ENCODE results near the gene UROC1. TPM values are rescaled to one million over a fixed set of nuclear protein-coding genes. Genes with fewer than 3 reads are reported as not detected.

The UROC1 gene
- total RNA-seq, 4 donors from 2014 or later, result not detected

DNA sequence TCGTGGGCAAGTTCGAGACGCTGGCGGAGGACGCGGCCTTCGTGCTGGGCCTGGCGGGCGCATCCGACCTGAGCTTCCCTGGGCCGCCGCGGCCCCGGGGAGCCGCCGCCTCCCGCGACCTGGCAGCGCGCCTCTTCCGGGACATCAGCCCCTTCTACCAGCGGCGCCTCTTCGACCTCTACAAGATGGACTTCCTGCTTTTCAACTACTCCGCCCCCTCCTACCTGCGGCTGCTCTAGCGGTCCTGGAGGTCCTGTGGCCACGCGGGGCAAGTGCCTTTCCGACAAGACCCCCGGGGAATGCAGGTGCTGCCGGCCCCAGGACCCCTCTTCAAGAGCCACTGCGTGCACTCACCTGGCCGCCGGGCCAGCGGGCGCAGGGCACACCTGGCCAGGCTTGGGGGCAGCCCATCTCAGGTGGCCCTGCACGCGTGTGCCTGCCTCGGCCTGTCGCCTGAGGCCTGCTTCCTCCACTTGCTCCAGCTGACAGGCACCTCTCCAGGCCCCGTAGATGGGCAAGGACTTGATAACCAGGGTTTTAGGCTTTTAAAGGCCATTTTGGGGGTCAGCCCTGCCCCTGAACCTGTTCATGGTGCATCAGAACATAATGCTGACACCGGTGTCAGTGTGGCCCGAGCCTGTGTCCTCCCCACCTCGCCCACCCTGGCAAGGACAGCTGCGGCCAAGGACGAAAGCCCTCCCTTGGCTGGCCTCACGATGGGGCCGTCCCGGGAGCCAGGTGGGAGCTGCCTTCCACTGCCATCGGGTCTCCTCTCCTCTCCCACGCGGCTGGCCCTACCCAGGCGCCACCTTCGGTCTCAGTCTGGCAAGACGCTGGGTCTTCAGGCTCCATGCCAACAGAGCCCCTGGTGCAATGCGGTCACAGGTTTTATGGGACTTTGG lies 25.0 kb upstream of the UROC1 start:
- peaks cover 0 to 5% (median 0%) of the 10 kb centered on the region in 4 donors for H3K9me3 ChIP-seq
- H3K4me1 ChIP-seq, result peaks cover 0 to 8% (median 0%) of the 10 kb centered on the region in 4 donors
- peaks cover 0 to 36% of the 10 kb centered on the region in 2 donors for H3K27me3 ChIP-seq
- TF ChIP-seq POLR2A (IDR thresholded peaks at IDR 0.05), result no peak
- TF ChIP-seq, protein P1, sequence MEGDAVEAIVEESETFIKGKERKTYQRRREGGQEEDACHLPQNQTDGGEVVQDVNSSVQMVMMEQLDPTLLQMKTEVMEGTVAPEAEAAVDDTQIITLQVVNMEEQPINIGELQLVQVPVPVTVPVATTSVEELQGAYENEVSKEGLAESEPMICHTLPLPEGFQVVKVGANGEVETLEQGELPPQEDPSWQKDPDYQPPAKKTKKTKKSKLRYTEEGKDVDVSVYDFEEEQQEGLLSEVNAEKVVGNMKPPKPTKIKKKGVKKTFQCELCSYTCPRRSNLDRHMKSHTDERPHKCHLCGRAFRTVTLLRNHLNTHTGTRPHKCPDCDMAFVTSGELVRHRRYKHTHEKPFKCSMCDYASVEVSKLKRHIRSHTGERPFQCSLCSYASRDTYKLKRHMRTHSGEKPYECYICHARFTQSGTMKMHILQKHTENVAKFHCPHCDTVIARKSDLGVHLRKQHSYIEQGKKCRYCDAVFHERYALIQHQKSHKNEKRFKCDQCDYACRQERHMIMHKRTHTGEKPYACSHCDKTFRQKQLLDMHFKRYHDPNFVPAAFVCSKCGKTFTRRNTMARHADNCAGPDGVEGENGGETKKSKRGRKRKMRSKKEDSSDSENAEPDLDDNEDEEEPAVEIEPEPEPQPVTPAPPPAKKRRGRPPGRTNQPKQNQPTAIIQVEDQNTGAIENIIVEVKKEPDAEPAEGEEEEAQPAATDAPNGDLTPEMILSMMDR (IDR thresholded peaks at IDR 0.05), result no peak
- TF ChIP-seq EP300 (IDR thresholded peaks at IDR 0.05), result no peak
- DNase-seq (ENCODE audit: low spot score in 2 of 2), result peak in 1 of 2 donors; percentile 8
- no peaks in the 10 kb centered on the region for H3K36me3 ChIP-seq
- WGBS, 2 donors, result 77 to 86% methylated on average over 49 to 57 of the region's 57 CpGs
- no peak overlapping the region for H3K4me3 ChIP-seq
- H3K27ac ChIP-seq, result no peak overlapping the region

DNA sequence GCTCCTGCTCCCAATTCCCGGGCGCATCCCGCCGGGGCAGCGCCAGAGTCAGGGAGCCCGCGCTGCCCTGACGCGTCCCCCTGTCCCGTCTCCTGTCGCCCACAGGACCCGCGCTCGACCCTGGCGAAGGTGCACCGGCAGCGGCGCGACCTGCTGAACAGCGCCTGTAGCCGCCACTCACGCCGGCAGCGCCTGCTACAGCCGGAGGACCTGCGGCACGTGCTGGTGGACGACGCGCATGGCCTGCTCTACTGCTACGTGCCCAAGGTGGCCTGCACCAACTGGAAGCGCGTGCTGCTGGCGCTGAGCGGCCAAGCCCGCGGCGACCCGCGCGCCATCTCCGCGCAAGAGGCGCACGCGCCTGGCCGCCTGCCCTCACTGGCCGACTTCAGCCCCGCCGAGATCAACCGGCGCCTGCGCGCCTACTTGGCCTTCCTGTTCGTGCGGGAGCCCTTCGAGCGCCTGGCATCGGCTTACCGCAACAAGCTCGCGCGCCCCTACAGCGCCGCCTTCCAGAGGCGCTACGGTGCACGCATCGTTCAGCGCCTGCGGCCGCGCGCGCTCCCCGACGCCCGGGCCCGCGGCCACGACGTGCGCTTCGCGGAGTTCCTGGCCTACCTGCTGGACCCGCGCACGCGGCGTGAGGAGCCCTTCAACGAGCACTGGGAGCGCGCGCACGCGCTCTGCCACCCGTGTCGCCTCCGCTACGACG lies 24.2 kb upstream of the UROC1 start:
- TF ChIP-seq, protein P1 (IDR thresholded peaks at IDR 0.05), result no peak
- no peak for TF ChIP-seq POLR2A (IDR thresholded peaks at IDR 0.05)
- no peak for TF ChIP-seq EP300 (IDR thresholded peaks at IDR 0.05)
- no peak for DNase-seq (ENCODE audit: low spot score in 2 of 2)
- peaks cover 0 to 8% (median 0%) of the 10 kb centered on the region in 4 donors for H3K4me1 ChIP-seq
- no peak overlapping the region for H3K4me3 ChIP-seq
- peaks cover 0 to 42% of the 10 kb centered on the region in 2 donors for H3K27me3 ChIP-seq
- H3K36me3 ChIP-seq, result no peaks in the 10 kb centered on the region
- H3K9me3 ChIP-seq, result peaks cover 0 to 5% (median 0%) of the 10 kb centered on the region in 4 donors
- H3K27ac ChIP-seq, result no peak overlapping the region
- WGBS, 2 donors, result 41 to 44% methylated on average over 50 to 77 of the region's 101 CpGs

DNA sequence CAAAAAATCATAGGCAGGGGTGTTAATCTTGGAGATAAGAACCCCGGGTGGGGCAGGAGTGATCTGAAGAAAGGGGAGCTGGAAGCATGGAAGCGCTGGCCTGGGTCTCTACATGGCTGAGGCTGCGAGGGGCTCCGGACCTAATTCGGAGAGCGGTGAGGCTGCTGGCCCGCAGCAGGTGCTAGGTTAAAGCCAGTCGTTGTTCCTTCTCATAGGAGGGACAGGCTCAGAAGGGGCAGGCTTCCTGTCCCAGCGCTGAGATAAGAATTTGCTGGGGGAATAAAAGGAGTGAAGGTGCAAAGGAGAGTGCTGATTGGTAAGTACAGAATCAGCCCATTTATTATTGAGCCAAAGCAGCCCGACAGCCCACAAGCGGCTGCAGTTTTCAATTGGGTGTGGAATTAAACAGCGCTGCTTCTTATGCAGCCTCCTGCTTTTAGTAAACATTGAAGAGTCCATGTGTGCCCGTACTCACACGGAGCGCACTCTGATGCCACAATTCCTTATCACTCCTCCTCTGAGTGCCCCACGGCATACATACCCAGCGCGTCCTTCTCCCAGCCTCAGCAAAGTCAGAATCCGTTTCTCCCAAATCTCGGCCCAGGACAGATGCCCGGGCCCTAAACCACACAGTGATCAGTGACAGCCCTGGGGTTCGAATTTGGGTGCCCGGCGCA lies 23.5 kb upstream of the UROC1 start:
- 71 to 75% methylated on average over 24 of the region's 24 CpGs for WGBS, 2 donors
- peak in 1 of 2 donors; percentile 1 for DNase-seq (ENCODE audit: low spot score in 2 of 2)

DNA sequence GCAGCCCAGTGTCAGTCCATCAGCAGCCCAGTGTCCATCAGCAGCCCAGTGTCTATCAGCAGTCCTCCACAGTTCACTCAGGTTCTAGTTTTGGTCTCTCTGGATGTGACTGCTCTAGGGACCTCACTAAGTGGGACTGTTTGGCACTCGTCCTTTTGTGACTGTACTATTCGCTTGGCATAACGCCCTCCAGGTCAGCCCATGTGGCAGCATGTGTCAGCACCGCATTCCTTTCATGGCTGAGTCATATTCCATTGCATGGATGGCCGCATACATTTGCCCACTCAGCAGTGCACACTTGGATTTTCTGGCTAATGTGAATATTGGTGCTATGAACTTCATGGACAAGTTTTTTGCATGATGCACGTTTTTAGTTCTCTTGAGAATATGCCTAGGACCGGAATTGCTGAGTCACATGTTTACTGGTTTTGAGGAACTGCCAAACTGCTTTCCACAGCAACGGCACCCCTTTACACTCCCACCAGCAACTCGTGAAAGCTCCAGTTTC lies 22.8 kb upstream of the UROC1 start:
- 21 to 23% methylated on average over 9 of the region's 9 CpGs for WGBS, 2 donors
- peak in 1 of 2 donors; percentile 10 for DNase-seq (ENCODE audit: low spot score in 2 of 2)
- Histone ChIP-seq H3K4me1 (peaks cover 0 to 8% (median 0%) of the 10 kb centered on the region in 4 donors), H3K9me3 (peaks cover 0 to 5% (median 0%) of the 10 kb centered on the region in 4 donors), H3K36me3 (no peaks in the 10 kb centered on the region), H3K27ac (no peak overlapping the region), H3K4me3 (no peak overlapping the region), H3K27me3 (peaks cover 0 to 42% of the 10 kb centered on the region in 2 donors)
- TF ChIP-seq EP300 (IDR thresholded peaks at IDR 0.05), result peak in 1 of 2 donors; percentile 13
- TF ChIP-seq, protein P1 (IDR thresholded peaks at IDR 0.05), result no peak

More for the DNA sequence above, 23.5 kb upstream of the UROC1 start:
- peaks cover 0 to 8% (median 0%) of the 10 kb centered on the region in 4 donors for H3K4me1 ChIP-seq
- no peak overlapping the region for H3K27ac ChIP-seq
- no peaks in the 10 kb centered on the region for H3K36me3 ChIP-seq
- no peak for TF ChIP-seq EP300 (IDR thresholded peaks at IDR 0.05)
- no peak for TF ChIP-seq POLR2A (IDR thresholded peaks at IDR 0.05)
- TF ChIP-seq, protein P1 (IDR thresholded peaks at IDR 0.05), result no peak
- H3K27me3 ChIP-seq, result peaks cover 0 to 42% of the 10 kb centered on the region in 2 donors
- H3K9me3 ChIP-seq, result peaks cover 0 to 5% (median 0%) of the 10 kb centered on the region in 4 donors
- H3K4me3 ChIP-seq, result no peak overlapping the region
